ENCODE data around the gene KNCN.

GRCh38 chr1:46575300-46575699, 23.9 kb upstream of the KNCN start:
- TF ChIP-seq, protein P1, sequence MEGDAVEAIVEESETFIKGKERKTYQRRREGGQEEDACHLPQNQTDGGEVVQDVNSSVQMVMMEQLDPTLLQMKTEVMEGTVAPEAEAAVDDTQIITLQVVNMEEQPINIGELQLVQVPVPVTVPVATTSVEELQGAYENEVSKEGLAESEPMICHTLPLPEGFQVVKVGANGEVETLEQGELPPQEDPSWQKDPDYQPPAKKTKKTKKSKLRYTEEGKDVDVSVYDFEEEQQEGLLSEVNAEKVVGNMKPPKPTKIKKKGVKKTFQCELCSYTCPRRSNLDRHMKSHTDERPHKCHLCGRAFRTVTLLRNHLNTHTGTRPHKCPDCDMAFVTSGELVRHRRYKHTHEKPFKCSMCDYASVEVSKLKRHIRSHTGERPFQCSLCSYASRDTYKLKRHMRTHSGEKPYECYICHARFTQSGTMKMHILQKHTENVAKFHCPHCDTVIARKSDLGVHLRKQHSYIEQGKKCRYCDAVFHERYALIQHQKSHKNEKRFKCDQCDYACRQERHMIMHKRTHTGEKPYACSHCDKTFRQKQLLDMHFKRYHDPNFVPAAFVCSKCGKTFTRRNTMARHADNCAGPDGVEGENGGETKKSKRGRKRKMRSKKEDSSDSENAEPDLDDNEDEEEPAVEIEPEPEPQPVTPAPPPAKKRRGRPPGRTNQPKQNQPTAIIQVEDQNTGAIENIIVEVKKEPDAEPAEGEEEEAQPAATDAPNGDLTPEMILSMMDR (IDR thresholded peaks at IDR 0.05): no peak
- no peak for TF ChIP-seq POLR2A (IDR thresholded peaks at IDR 0.05)
